GM19397 (cell line): ENCODE measurements around the gene DGKI.

ENCODE experiments used
- ATAC-seq: cut with Tn5 transposase; IDR thresholded peaks from one replicate; pipeline ENCODE4 v1.9.1; 2021; ENCODE audit warnings: mild to moderate bottlenecking, moderate library complexity; ENCODE audit not compliant: unreplicated experiment

Gene DGKI

GRCh38 chr7:137386966-137387365 lies 459.8 kb downstream of the DGKI start:
- no peak for ATAC-seq

DNA sequence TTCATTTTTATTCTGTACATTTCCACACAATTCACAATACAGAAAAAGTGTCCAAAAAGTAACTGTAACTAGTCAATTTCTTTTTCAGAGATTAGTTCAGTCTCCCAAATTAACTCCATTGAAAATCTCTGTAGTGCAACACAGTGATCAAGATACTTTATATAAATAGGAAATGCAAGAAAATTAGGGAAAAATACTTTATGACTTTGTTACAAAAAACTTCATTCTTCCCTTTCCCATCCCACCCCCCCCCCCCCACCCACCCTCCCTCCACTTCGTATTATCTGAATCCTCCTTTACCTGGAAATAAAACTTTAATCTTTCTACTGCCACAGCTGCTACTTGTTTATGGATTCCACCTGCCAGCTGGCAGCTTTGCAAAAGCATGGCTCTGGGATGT lies 465.7 kb downstream of the DGKI start:
- ATAC-seq = no peak

DNA sequence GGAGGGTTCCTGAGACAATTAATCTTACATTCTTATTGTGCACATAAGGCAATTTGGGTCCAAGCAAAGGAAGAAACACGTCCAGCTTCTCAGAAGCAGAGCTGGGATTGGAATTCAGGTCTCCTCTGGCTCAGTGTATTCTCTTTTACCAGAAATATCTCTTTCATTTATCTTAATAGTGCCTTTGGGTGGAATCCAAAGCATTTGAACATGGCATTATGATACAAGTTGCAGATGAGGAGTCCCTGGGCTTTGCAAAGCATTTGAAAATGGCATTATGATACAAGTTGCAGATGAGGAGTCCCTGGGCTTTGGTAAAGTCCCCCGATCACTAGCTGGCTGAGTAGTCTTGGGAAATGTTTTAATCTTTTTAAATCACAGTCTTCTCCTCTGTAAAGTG lies 473.3 kb downstream of the DGKI start:
- no peak for ATAC-seq

GRCh38 chr7:137371616-137372015 lies 475.2 kb downstream of the DGKI start:
- ATAC-seq = no peak

DNA sequence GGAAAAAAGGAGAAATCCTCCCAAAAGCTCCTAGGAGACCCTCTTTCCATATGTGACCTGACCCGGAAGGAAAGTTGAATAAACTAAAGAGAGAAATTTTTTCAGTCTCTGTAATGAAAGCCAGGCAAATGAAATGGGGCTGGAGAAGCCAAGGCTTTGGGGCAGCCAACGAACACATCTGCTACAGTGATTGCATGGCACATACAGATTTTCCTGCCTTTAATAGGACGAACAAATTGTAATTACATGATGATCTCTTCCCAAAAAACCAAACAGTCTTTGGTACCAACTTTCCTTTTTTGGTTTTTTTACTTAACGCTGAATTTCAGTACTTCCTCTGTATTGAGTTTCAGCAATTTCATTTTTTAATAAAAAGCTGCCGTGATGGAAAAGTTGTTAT lies 479.8 kb downstream of the DGKI start:
- ATAC-seq = no peak

DNA sequence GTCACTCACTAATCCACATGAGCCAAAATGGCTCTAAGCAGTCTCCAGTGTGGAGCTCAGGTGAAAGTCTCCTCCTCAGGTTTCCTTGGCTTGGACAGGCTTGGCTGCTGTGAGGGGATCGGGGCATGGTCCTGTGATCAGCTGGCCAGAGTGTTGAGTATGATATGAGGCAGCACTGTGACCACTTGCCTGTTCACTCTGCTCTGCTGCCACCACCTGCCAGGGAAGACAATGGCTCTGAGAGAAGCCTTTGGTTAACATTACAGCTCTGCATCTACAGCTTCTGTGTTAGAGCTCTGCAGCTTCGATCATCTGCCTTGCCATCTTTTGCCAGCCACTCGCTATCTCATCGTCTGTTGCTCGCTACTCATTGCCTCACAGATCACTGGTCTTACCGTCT lies 483.1 kb downstream of the DGKI start:
- ATAC-seq = no peak

- ATAC-seq = no peak
Measured at GRCh38 chr7:137360087-137360679, 486.6 kb downstream of the DGKI start.

GRCh38 chr7:137354961-137355360 lies 491.8 kb downstream of the DGKI start:
- ATAC-seq = no peak

GRCh38 chr7:137354396-137354795 lies 492.4 kb downstream of the DGKI start:
- no peak for ATAC-seq

GRCh38 chr7:137351941-137352340 lies 494.8 kb downstream of the DGKI start:
- no peak for ATAC-seq

- no peak for ATAC-seq
Measured at GRCh38 chr7:137345799-137346449, 500.9 kb downstream of the DGKI start.

DNA sequence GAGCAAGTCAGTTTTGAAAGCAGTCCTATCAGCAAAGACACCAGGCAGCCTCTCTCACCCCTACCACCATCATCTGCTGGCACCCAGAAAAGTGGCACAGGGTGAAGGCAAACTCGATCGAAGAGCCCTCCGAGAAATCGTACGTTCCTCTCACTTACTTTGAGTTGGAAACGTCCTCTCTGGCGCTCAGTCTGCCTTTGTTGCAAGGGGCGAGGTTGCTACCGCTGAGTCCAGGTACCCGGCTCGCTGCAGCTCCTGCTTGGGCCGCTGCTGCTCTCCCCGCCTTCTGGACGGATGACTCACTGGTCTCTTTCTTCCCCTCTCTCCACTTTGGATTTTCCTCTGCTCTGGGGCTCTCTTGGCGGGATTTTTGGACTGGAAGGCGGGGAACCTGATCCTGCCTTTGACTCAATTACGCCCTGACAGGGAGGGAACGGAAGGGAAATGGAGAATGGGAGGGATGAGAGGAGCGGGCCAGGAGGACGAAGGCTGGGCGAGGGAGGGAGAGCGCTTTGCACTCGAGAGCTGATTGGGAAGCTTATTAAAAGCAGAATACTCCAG lies 503.4 kb downstream of the DGKI start, which contains the start of gene PTN:
PTN (minus strand) TSS at position 453 of the 561 bp plus-strand sequence. CDS start 88,760 bp downstream, outside the sequence.
- ATAC-seq = no peak

- ATAC-seq = no peak
Measured at GRCh38 chr7:137342828-137343261, 503.9 kb downstream of the DGKI start.

DNA sequence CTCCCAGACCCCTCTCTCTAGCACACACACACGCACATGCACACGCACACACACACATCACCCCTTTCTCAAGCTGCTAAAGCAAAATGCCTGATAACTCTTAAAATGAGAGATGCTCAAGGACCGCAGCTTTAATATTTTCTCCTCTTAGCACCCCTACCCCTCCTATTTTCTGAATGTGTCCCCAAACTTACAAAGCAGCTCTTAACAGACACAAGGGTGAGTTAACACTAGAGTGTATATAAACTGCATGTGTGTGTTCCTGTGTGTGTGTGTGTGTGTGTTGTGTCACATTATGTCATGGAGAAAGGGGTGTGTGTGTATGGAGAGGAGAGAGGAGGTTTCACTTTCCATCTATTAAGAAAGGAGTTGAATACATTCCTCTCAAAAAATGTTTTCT lies 504.5 kb downstream of the DGKI start:
- no peak for ATAC-seq

DNA sequence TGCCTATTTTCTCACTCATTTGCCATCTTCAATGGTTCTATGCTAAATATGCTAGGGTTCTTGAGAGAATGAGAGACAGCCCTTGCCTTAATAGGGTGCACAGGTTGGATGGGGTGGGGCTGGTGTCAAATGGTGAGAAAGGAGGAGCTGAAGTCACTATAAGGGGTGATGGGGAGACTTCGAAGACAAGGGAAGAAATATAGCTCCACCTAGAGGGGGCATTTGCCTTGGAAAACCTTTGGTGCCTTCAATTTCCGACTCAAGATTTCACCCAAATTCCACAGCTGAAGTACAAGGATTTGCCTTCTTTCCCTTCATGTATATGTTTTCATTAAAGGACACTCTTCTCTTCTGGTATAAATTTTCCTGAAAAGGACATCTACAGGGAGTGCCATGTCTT lies 508.9 kb downstream of the DGKI start:
- no peak for ATAC-seq

- no peak for ATAC-seq
Measured at GRCh38 chr7:137335814-137336213, 511.0 kb downstream of the DGKI start.

DNA sequence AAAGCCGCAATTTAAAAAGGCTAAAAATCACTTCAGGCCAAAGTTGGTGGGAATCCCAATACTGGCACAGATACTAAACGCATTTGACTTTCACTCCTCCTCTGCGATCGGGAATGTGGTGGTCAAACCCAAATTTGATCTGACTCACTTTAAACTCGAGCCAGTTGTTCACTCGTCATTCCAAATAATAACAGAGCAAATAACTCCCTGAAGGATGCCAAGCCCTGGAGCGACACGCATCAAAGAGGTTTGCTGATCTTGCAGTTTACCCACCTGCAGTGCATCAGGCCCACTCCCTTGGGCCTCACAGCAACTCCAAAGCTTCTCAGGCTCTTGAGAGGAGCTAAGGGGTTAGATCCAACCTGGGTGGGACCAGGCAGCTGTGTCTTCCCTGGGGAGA lies 515.4 kb downstream of the DGKI start:
- ATAC-seq = no peak
